Activated effector memory CD4-positive, alpha-beta T cell treated with Interleukin-2 at 50 U/mL for 16 hours (primary cell): ENCODE measurements around the gene EGLN3.

Experiments
- DNase-seq: peaks from one replicate; pipeline ENCODE4 v3.0.0-alpha.2; 2020

EGLN3 gene

DNA sequence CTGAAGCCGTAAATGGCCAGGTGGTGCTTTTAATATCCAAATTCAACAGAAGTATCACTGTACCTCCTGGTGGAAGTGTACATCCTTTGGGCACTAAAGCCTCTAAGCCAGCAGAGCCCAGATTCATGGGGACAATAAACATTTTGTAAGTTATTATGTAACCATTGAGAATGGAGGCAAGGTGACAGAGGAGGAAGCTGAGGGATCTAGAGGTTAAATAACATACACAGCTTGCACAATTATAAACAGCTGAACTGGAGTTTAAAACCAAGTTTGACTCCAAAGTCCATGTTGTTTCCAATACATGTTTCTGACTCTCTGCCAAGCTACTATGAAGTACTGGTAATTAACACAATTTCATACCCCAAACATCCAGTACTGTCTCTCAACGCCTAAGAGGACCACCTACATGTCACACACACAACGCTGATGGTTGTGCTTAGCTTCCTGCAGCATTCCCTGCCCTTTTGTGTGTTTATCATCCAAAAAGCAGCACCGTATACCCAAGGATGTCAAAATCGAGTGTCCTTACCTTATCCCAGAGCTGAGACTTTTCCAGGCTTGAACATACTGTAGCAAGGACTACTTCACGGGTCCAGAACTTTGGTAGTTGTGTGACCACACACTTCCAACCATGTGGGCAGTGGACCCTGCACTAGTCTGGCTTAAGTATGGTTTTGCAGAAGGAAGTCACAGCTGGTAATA, 41.3 kb downstream of the EGLN3 start:
- DNase-seq = no peak

GRCh38 chr14:33908540-33909223, 42.2 kb downstream of the EGLN3 start:
- no peak for DNase-seq

DNA sequence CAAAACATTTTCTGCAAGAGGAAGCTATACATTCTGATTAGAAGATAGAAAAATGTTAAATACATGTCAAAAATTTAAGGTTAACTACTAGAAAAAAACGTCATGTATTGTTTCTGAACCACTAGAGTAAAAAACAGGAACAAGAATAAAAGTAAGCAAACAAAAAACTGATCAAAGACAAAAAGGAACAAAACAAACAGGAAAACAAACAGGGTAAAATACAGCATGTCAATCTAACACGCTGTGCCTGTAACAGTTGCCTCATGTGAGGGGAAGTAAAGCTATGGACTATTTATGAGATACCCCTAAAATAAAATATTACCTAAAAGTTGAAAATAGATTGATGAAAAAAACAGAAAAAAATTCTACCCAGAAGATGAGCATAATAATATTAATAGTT, 43.9 kb downstream of the EGLN3 start:
- DNase-seq = no peak

GRCh38 chr14:33904609-33905008, 46.3 kb downstream of the EGLN3 start:
- DNase-seq = no peak

GRCh38 chr14:33903369-33903768, 47.5 kb downstream of the EGLN3 start:
- DNase-seq = no peak

GRCh38 chr14:33902363-33902762, 48.5 kb downstream of the EGLN3 start:
- DNase-seq = no peak

DNA sequence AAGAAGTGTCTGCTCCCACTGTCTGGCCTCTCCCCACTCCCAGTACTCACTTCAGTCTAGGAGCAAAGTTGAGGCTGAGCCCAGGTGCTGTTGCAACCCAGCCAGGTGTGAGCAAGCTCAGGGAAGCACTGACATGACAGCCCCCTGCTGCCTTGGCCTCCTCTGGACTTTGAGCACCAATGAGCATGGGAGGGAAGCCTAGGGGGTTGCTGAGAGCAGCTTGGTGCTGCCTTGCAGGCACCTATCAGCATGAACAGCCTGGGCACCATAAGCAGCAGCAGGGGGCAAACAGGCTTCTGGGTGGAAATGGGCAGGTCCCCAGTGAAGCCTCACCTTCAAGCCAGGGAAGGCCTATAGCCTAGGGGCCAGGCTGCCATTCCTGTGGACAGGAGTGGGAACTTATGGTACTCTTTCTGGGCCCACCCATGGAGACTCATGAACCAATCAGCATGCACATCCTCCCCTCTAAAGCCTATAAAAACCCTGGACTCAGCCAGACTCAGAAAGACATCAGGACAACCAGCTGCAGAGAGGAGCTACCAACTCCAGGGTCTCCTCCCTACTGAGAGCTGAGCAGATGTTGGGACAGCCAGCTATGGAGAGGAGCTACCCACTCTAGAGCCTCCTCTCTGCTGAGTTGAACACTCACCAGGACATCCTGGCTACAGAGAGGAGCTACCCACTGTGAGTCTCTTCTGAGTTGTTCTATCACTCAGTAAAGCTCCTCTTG, 49.3 kb downstream of the EGLN3 start:
- DNase-seq = no peak

DNA sequence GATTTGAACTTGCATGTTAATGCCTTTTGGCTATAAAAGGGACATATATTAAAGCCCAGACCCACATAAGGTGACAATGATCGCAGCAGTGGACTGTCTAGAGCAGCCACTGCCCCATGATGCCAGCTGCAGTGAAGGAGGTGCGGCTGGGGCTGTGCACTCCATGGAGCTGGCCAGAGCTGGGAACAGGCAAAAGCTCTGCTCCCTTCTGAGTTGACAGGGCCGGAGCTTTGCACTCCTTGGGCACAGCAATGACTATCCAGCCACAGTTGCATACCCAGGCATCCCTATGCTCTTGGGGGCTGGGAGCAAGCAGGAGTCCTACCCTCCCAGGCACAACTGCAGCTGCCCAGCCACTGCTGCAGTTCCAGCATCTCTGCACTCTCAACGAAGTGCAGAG, 50.2 kb downstream of the EGLN3 start:
- no peak for DNase-seq

DNA sequence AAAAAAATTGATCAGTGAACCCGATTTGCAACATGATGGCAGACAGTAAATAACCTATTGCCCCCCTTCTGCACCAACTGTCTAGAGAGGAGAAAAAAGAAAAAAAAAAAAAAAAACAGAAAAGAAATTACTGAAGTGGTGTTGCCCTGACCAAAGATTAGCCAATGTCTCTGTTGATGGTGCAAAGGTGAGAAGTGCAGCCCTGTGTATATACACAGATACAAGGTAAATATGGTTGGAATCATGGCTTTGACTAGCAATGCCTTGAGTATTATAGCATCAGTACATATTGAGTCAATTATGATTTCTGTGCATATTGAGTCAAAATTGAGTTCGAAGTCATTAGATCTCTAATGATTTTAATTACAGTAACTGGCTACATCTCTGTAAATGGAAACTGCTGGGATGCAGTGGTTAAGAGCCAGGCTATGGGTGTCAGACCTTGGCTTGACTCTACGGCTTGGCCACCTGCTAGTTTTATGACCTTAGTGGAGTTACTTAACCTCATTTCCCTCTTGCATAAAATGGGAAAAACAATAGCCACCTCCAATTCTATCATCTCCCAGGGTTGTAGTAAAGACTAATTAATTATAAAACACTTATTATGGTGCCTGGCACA, 51.0 kb downstream of the EGLN3 start:
- no peak for DNase-seq

GRCh38 chr14:33897878-33898535, 52.9 kb downstream of the EGLN3 start:
- DNase-seq = no peak

- DNase-seq = no peak
Observed at GRCh38 chr14:33897382-33897781, 53.5 kb downstream of the EGLN3 start.

- no peak for DNase-seq
Observed at GRCh38 chr14:33894339-33894738, 56.5 kb downstream of the EGLN3 start.

DNA sequence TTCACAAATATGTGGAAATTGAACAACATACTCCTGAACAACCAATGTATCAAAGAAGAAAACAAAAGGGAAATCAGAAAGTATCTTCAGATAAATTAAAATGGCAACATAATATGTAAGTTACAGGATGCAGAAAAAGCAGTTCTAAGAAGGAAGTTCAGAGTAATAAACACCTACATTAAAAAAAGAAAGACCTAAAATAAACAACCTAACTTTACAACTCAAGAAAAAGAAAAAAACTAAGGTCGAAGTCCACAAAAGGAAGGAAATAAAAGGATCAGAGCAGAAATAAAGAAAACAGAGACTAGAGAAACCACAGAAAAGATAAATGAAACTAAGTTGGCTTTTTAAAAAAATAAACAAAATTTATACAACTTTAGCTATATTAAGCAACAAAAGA, 59.2 kb downstream of the EGLN3 start:
- no peak for DNase-seq

DNA sequence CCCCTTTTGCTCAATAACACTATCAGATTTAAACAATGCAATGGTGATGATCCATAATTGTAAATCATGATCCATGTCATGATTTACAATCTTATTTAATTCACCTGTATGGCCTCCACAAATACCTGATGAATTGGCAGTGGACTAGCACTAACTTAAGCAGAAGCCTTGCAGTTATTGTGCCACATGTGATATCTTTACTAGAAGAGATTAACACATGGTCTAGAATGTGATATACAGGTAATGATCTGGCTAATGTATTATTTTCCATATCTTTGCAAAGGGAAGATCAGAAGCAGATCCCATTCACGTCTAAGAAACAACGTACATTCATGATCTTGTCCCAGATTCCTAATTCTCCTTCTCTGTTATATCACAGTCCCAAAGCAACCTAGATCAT, 66.0 kb downstream of the EGLN3 start:
- no peak for DNase-seq

DNA sequence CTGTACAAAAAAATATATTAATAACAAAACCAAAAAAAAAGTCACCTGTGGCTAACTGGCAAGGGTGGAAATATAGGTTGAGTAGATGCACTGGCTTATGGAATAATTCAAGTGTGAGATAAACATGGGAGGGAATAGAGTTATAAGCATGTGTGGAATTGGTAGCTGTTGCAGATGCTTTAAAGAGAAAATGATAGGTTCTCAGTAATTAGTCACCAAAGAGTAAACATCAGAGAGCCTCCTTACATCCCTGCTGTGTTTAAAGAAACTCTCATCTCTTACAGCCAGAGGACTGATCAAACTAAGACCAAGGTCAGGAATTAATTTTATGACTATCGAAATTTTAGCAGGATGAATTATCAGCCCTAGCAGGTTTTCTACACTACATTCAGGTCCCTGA, 70.5 kb downstream of the EGLN3 start:
- DNase-seq = no peak

- no peak for DNase-seq
Observed at GRCh38 chr14:33879684-33880286, 71.1 kb downstream of the EGLN3 start.

- no peak for DNase-seq
Observed at GRCh38 chr14:33876274-33876673, 74.6 kb downstream of the EGLN3 start.
